Iris pigment epithelial cell (primary cell): ENCODE data around the gene FBN3.
"Not testable (repeated sequence)": the region's sequence is repeated elsewhere in the genome, so short reads cannot be mapped to it uniquely, and the experiment has no call there.

Source experiments
- DNase-seq: peaks from one replicate; pipeline ENCODE4 v3.0.0-alpha.2; 2011; ENCODE audit warnings: low read depth

The FBN3 gene

DNA sequence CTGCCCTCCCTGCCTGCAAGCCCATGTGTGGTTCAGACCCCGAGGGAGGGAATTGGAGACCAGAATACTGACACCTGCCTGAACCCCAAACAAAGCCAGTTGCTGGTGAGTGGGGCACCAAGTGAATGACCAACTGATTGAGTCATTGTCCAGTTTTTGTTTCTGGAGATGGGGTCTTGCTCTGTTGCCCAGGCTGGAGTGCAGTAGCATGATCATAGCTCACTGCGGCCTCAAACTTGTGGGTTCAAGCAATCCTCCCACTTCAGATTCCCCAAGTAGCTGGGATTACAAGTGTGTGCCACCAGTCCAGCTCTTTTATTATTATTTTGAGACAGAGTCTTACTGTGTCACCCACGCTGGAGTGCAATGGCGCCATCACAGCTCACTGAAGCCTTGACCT, 92.9 kb downstream of the FBN3 start:
- DNase-seq, result no peak

DNA sequence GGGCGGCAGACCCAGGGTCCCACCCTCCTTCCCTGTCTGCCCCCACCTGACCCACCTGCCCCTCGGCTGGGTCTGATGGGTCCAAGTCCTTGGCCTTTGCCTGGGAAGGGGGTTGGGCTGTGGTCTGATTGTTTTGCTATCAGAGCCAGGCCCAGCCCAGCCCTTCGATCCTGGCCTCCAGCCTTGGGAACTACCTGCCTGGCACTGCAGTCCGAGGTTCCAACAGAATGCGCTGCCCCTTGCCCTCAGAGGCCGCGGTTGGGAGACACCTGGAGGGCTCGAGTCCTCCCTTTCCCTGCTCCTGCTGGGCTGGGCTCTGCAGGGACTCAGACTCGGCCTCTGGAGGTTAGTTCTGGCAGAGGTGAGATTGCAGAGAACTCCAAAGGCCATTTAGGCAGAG, 95.2 kb downstream of the FBN3 start:
- DNase-seq, result no peak

GRCh38 chr19:8052464-8052859, 96.9 kb downstream of the FBN3 start, which contains the start of gene CCL25:
Gene CCL25, plus strand, starts transcription at chr19:8052760. Its CDS starts 290 bp downstream, at chr19:8053050.
- DNase-seq, result no peak

DNA sequence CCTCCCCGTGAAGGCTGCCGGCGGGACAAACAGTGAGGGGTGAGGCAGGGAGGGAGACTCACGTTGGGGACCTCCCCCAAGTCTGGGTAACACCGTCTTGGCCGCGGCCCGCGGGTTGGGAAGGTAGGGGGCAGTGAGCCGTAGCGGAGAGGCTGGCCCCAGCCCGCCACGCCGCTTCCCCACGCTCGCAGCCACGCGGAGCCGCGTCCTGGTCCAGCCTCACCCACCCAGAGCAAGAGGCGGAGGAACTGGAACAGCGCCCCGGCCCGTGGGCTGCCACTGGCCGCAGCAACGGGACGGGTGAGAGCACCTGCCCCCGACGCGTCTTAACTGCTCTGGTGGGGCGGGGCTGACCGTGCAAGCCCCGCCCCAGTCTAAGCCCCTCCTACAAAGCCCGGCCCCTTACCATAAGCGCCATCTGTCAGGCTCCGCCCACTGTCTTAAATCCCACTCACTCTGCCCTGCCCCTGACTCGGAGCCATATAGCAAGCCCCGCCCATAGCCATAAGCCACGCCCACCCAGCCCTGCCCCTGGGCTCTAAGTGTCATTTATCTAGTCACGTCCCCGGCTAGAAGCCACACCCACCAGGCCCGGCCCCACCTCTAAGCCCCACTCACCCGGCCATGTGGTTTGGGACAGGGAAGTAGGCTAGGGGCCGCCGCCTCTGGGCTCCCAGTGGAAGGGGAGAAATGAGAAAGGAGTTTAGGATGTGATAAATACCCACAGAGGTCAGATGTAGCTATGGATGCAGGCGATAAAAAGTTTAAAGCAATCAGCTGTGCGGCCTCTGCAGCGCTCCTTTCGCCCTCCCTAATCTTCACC, 98.9 kb downstream of the FBN3 start:
- peak; percentile 78 for DNase-seq

DNA sequence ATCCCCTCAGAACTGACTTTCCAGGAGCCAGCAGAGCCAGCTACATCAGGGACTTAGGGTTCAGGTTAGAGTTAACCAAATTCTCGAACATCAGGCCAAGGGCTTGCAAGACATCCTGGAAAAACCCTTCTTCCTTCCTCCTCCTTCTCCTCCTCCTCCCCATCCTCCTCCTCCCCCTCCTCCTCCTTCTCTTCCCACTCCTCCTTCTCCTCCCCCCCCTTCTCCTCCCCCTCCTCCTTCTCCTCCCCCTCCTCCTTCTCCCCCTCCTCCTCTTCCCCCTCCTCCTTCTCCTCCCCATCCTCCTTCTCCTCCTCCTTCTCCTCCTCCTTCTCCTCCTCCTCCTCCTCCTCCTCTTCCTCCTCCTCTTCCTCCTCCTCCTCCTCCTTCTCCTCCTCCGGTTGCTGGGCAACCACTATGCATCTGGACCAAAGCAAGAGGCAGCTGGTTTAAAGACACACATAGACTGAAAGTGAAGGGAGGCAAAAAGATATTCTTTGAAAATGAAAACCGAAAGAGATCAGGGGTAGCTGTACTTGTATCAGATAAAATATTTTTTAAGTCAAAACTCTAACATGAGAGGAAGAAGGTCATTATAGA, 102.7 kb downstream of the FBN3 start:
- DNase-seq, result no peak

- DNase-seq, result no peak
Observed at GRCh38 chr19:8045872-8046568, 103.4 kb downstream of the FBN3 start.

- DNase-seq, result no peak
Observed at GRCh38 chr19:8044018-8044417, 105.4 kb downstream of the FBN3 start.

- no peak for DNase-seq
Observed at GRCh38 chr19:8042900-8043299, 106.5 kb downstream of the FBN3 start.

DNA sequence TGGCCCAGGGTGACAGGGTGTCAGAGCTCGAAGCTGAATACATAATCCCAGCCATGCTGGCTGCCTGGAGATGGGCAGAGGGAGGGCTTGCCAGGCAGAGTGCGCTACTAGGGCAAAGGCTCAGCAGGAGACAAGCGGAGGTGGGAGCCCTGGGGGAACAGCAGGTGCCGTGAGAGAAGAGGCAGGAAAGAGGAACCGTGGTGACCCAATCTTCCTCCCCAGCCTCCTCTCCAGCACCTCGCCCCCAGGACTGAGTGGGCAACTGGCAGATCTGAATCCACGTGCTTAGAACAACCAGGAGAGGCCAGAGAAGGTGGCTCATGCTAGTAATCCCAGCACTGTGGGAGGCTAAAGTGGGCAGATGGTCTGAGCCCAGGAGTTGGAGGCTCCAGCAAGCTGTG, 107.9 kb downstream of the FBN3 start:
- no peak for DNase-seq

GRCh38 chr19:8039231-8039630, 110.2 kb downstream of the FBN3 start:
- no peak for DNase-seq

DNA sequence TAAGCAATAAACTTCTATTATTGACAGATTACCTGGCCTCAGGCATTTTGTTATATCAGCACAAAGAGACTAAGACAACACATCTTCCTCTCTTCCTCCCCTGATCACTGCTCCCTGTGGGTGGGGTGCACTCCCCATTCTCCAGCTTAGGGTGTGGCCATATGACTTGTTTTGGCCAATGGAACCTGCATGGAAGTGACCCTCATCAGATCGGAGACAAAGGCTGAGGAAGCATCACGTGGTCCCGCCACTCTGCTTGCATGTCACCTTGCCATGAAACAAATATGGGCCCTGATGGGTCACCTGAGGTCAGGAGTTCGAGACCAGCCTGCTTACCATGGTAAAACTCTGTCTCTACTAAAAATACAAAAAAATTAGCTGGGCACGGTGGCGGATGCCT, 110.6 kb downstream of the FBN3 start:
- no peak for DNase-seq

DNA sequence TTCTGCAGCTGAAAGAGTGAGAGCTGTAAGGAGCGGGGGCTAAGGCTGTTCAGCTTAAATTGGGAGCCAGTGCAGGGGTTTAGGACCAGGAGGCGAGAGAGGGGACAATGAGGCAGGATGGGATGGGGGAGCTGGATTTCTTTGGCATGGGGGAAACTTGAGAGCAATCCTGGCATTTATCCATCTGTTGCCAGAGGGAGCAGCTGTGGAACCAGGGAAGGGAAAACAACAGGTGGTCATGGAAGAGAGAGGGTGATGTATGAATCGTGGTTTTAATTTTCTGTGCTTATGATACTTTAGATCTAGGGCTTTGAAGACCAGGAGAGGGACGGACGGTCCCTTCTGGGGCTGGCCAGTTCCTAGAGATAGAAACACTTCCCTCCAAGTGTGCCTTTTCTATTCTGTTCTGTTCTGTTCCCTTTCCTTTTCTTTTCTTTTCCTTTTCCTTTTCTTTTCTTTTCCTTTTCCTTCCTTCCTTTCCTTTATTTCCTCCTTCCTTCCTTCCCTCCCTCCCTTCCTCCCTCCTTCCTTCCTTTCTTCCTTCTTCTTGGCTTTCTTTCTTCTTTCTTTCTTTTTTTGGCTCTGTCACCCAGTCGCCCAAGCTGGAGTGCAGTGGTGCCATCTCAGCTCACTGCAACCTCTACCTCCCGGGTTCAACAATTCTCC, 112.8 kb downstream of the FBN3 start:
- DNase-seq, result no peak

DNA sequence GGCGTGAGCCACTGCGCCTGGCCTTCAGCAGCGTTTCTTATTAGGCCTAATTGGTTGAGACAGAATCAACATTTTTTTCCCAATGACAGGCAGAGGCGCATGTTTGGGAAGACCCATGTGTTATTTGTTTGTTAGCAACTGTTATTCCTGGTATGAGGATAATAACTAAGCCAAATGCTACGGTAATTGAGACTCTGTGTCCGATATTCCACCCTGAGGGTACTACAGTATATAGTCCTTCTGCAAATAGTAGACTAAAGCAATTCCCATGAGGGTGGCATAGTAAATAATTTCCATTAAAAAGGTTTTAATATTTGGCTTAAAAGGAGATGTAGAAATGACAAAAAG, 115.2 kb downstream of the FBN3 start:
- no peak for DNase-seq

- DNase-seq, result not testable (repeated sequence)
Observed at GRCh38 chr19:8033287-8034177, 115.9 kb downstream of the FBN3 start.

DNA sequence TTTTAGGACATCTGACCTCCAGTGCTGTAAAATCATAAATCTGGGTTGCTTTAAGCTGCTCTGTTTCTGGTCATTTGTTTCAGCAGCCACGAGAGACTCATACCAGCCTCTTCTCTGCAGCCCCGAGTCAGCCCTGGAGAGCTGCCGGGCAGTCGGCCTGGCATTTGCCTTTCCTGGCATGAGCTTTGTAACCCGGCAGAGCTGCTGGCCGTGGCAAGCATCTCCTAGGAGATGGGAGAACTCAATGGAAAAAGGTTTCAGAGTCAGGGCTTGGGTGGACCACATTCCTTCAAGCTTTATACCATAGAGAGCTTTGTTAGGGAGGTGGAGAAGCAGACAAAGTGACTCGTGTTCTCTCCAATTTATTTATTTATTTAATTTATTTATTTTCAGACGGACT, 118.4 kb downstream of the FBN3 start:
- no peak for DNase-seq

DNA sequence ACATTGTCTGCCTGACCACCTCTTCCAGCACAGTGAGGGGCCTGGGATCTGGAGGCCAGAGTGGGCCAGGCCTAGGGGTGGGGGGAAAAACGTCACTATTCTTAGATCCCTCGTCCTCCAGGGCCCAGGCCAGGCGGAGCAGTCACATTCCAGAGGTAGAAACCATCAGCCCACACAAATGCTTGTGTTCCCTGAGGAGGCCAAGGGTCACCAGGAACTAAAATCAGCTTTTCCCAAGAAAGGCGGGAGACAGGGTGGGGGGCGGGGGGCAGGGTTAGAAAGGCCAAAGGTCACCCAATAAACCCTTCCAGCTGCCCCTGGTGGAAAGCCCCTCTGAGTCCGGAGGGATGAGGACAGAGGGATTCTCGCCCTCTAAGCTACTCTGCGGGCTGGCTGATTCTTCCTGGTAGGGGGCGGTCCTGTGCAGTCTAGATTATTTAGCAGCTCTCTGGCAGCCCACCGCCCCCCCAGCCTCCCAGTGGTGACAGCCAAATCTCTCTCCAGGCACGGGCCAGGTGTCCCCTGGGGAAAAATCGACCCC, 120.4 kb downstream of the FBN3 start:
- DNase-seq, result no peak

DNA sequence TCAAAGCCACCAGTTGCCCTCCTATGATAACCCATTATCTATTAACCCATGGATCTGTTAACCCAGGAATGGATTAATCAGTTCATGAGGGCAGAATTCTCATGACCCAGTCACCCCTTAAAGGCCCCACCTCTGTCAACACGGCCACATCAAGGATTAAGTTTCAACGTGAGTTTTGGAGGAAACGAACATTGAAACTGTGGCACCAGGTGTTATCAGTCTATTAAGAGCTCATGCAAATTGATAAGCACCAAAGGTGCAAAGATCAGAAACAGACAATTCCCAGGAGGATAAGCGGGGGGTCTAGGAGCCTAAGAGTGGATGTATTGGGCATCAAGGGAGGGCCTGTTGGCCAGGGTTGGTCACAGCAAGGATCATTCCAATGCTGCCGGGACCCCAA, 124.1 kb downstream of the FBN3 start:
- no peak for DNase-seq

DNA sequence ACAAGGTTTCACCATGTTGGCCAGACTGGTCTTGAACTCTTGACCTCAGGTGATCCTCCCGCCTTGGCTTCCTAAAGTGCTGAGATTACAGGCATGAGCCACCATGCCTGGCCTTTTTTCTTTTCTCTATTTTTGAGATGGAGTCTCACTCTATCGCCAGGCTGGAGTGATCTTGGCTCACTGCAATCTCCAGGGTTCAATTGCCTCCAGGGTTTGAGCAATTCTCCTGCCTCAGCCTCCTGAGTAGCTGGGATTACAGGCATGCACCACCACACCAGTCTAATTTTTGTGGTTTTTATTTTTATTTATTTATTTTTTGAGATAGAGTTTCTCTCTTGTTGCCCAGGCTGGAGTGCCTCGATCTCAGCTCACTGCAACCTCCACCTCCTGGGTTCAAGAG, 125.1 kb downstream of the FBN3 start:
- not testable (repeated sequence) for DNase-seq

- DNase-seq, result peak; percentile 12
Observed at GRCh38 chr19:8023371-8023770, 126.0 kb downstream of the FBN3 start.

GRCh38 chr19:8022275-8022674, 127.1 kb downstream of the FBN3 start:
- DNase-seq, result no peak

- no peak for DNase-seq
Observed at GRCh38 chr19:8021374-8021773, 128.0 kb downstream of the FBN3 start.
